Activated CD8-positive, alpha-beta T cell treated with anti-CD3 and anti-CD28 coated beads for 36 hours (primary cell): ENCODE results near the gene MRPS10. TPM values are rescaled to one million over a fixed set of nuclear protein-coding genes. Genes with fewer than 3 reads are reported as not detected.

Experiments
- ATAC-seq: fragments of 200-7000 bp; cut with Tn5 transposase; one replicate; pipeline ENCODE4 v1.10.0; 2021; ENCODE audit warnings: mild to moderate bottlenecking, moderate library complexity
- CTCF ChIA-PET: fragments of 350-600 bp; sonication (Branson Sonifier 250); formaldehyde crosslinking; loops from one replicate; lab custom pipeline; 2021; ENCODE audit warnings: antibody characterized with exemption; lab: Charles Lee
- POLR2A ChIA-PET: fragments of 350-600 bp; sonication (Branson Sonifier 250); formaldehyde crosslinking; loops from one replicate; lab custom pipeline; 2021; ENCODE audit warnings: antibody characterized with exemption; lab: Charles Lee
- DNase-seq: peaks from one replicate; pipeline ENCODE4 v3.0.0-alpha.2; 2020
- H3K27ac Mint-ChIP-seq: one replicate; pipeline ENCODE4 v1.8.0; 2021; ENCODE audit warnings: mild to moderate bottlenecking, mixed read lengths
- H3K27me3 Mint-ChIP-seq: one replicate; pipeline ENCODE4 v1.8.0; 2021; ENCODE audit warnings: mixed read lengths
- H3K36me3 Mint-ChIP-seq: one replicate; pipeline ENCODE4 v1.8.0; 2021; ENCODE audit warnings: low read depth, mixed read lengths
- H3K4me1 Mint-ChIP-seq: one replicate; pipeline ENCODE4 v1.8.0; 2021; ENCODE audit warnings: low read depth, mixed read lengths
- H3K4me3 Mint-ChIP-seq: one replicate; pipeline ENCODE4 v1.8.0; 2021; ENCODE audit warnings: mild to moderate bottlenecking, moderate library complexity, mixed read lengths
- H3K9me3 Mint-ChIP-seq: one replicate; pipeline ENCODE4 v1.8.0; 2021; ENCODE audit warnings: mixed read lengths
- CTCF ChIP-seq: fragments of 200-600 bp; IDR thresholded peaks from one replicate; pipeline ENCODE4 v1.8.0; 2022; ENCODE audit warnings: antibody characterized with exemption, mild to moderate bottlenecking
- intact Hi-C: fragments of 100-400 bp; cut with micrococcal nuclease; formaldehyde crosslinking; loops from one replicate; pipeline ENCODE4 v1.10.0; 2022
- total RNA-seq, 2 experiments: library from RNA; stranded (reverse); gene quantifications; one replicate each; pipeline ENCODE4 v1.2.3, GENCODE V29; 2021

MRPS10 gene
- total RNA-seq, 2 experiments from 2014 or later = 36.7 to 38.9 TPM

DNA sequence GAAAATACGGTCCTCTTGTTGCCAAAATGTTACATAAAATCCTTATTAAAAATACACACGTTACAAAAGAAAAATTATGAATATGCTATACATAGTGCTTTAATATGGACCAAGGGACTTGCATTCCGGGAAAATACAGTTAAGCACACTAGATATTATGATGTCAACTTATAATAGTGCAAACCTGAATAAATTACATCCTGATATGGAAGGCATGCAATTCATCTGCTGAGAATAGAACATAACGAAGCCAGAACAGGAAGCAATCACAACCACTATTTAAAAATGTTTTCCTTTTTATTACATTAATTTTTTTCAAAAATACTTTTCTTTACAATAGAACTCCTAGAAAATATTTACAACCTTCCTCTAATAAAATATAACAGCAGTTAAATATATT is 7.8 kb upstream of the MRPS10 start:
- H3K27ac Mint-ChIP-seq = no peak overlapping the region
- ATAC-seq = no peak
- no peaks in the 10 kb centered on the region for H3K9me3 Mint-ChIP-seq
- no peaks in the 10 kb centered on the region for H3K36me3 Mint-ChIP-seq
- CTCF ChIA-PET = interaction anchor here (1.6 to 3.5 kb wide), 3 partner anchors 11 to 322 kb away, joined by 4 to 21 read pairs (median 9); no protein-coding TSS in a partner anchor
- H3K4me1 Mint-ChIP-seq = peaks cover 14% of the 10 kb centered on the region
- H3K4me3 Mint-ChIP-seq = no peak overlapping the region
- POLR2A ChIA-PET = interaction anchor here (0.8 to 0.9 kb wide), 3 partner anchors 158 to 311 kb away, joined by 3 to 4 read pairs (median 3); no protein-coding TSS in a partner anchor
- no peak for TF ChIP-seq CTCF
- H3K27me3 Mint-ChIP-seq = no peaks in the 10 kb centered on the region
- no peak for DNase-seq
- intact Hi-C loops = no loop called here

DNA sequence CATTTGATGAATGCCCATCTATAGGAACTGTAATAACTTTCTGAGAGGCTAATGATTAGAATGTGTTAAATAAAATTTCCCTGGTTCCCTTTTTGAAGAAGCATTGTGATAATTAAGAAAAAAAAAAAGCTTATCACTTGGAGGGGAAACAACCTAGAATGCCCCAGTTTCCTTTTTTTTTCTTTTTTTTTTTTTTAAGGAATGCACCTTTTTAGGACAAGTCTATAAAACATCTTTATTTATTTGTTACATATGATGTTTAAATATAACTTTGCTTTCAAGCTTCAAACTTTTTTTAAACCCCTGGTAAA is 7.3 kb upstream of the MRPS10 start:
- Mint-ChIP-seq H3K4me3 (no peak overlapping the region), H3K27ac (peak overlapping the region; percentile 75), H3K36me3 (no peaks in the 10 kb centered on the region), H3K9me3 (no peaks in the 10 kb centered on the region), H3K4me1 (peaks cover 14% of the 10 kb centered on the region), H3K27me3 (no peaks in the 10 kb centered on the region)
- no peak for TF ChIP-seq CTCF
- DNase-seq = no peak
- no peak for ATAC-seq
- ChIA-PET CTCF (interaction anchor here (1.6 to 3.5 kb wide), 4 partner anchors 9 to 323 kb away, joined by 4 to 21 read pairs (median 6); no protein-coding TSS in a partner anchor), POLR2A (interaction anchor here (0.8 to 0.9 kb wide), 3 partner anchors 157 to 312 kb away, joined by 3 to 4 read pairs (median 3); no protein-coding TSS in a partner anchor)
- intact Hi-C loops = no loop called here

- peak overlapping the region; percentile 80 for H3K27ac Mint-ChIP-seq
These were observed 6.8 kb upstream of the MRPS10 start for GRCh38 chr6:42224222-42225028.

GRCh38 chr6:42222448-42222847 is 4.8 kb upstream of the MRPS10 start:
- H3K9me3 Mint-ChIP-seq = no peaks in the 10 kb centered on the region
- ATAC-seq = no peak
- H3K27ac Mint-ChIP-seq = no peak overlapping the region
- H3K4me3 Mint-ChIP-seq = no peak overlapping the region
- peaks cover 3% of the 10 kb centered on the region for H3K36me3 Mint-ChIP-seq
- no peaks in the 10 kb centered on the region for H3K27me3 Mint-ChIP-seq
- no peak for DNase-seq
- intact Hi-C loops = no loop called here
- no peak for TF ChIP-seq CTCF
- H3K4me1 Mint-ChIP-seq = peaks cover 17% of the 10 kb centered on the region
- ChIA-PET POLR2A (no interaction called here), CTCF (interaction anchor here (0.9 kb wide), 1 partner anchor 325 kb away, joined by 4 read pairs; no protein-coding TSS in a partner anchor)

More at GRCh38 chr6:42224222-42225028, 6.8 kb upstream of the MRPS10 start:
- no peak for TF ChIP-seq CTCF
- intact Hi-C loops = no loop called here
- Mint-ChIP-seq H3K36me3 (no peaks in the 10 kb centered on the region), H3K9me3 (no peaks in the 10 kb centered on the region), H3K4me3 (peak overlapping the region; percentile 28), H3K4me1 (peaks cover 14% of the 10 kb centered on the region), H3K27me3 (no peaks in the 10 kb centered on the region)
- peak; percentile 14 for DNase-seq
- ChIA-PET CTCF (interaction anchor here (1.6 to 3.3 kb wide), 3 partner anchors 9 to 307 kb away, joined by 4 to 9 read pairs (median 4); no protein-coding TSS in a partner anchor), POLR2A (interaction anchor here (0.8 kb wide), 2 partner anchors 157 to 312 kb away, joined by 3 to 4 read pairs; no protein-coding TSS in a partner anchor)
- peak; percentile 99 for ATAC-seq

- no peaks in the 10 kb centered on the region for H3K9me3 Mint-ChIP-seq
- H3K36me3 Mint-ChIP-seq = peaks cover 4% of the 10 kb centered on the region
- H3K27me3 Mint-ChIP-seq = no peaks in the 10 kb centered on the region
- no peak overlapping the region for H3K27ac Mint-ChIP-seq
- ATAC-seq (no peak), DNase-seq (no peak)
- no peak overlapping the region for H3K4me3 Mint-ChIP-seq
- intact Hi-C loops = no loop called here
- POLR2A ChIA-PET = no interaction called here
- CTCF ChIA-PET = interaction anchor here (2.0 kb wide), 1 partner anchor 326 kb away, joined by 7 read pairs; no protein-coding TSS in a partner anchor
- TF ChIP-seq CTCF = no peak
- H3K4me1 Mint-ChIP-seq = peaks cover 21% of the 10 kb centered on the region
These were observed 3.9 kb upstream of the MRPS10 start for GRCh38 chr6:42221546-42221945.
